HepG2 (cell line): ENCODE measurements around the gene MXD3. TPM values are rescaled to one million over a fixed set of nuclear protein-coding genes. Genes with fewer than 3 reads are reported as not detected.

Source experiments
- ATRX ChIP-seq: sonication (generic); formaldehyde crosslinking; IDR thresholded peaks from 2 replicates; pipeline ENCODE4 v1.4.0; 2020; ENCODE audit warnings: missing genetic modification reagents, borderline replicate concordance
- FIP1L1 ChIP-seq: fragments of 200-400 bp; formaldehyde crosslinking; IDR thresholded peaks from 2 replicates; pipeline ENCODE4 v1.6.1; 2018; ENCODE audit warnings: low read depth, mild to moderate bottlenecking, low read length, moderate library complexity, borderline replicate concordance; ENCODE audit not compliant: insufficient read depth
- JDP2 ChIP-seq: sonication (generic); formaldehyde crosslinking; IDR thresholded peaks from 2 replicates; pipeline ENCODE4 v1.8.1; 2022; ENCODE audit warnings: missing genetic modification reagents, borderline replicate concordance
- MATR3 ChIP-seq: sonication (generic); formaldehyde crosslinking; IDR thresholded peaks from 2 replicates; pipeline ENCODE4 v1.4.0; 2020; ENCODE audit warnings: missing genetic modification reagents
- MLX ChIP-seq: IDR thresholded peaks from 2 replicates; pipeline ENCODE4 v1.6.1; 2016
- PRMT3 ChIP-seq: sonication (generic); formaldehyde crosslinking; IDR thresholded peaks from 2 replicates; pipeline ENCODE4 v1.8.1; 2022; ENCODE audit warnings: low read depth, mild to moderate bottlenecking, moderate library complexity, missing genetic modification reagents, borderline replicate concordance
- REPIN1 ChIP-seq: sonication (generic); formaldehyde crosslinking; IDR thresholded peaks from 2 replicates; pipeline ENCODE4 v1.8.0; 2022; ENCODE audit warnings: missing genetic modification reagents, low read depth, mild to moderate bottlenecking, borderline replicate concordance
- TARDBP ChIP-seq: sonication (generic); formaldehyde crosslinking; IDR thresholded peaks from 2 replicates; pipeline ENCODE4 v1.8.0; 2022; ENCODE audit warnings: mild to moderate bottlenecking, missing genetic modification reagents
- UBTF ChIP-seq: sonication (generic); formaldehyde crosslinking; IDR thresholded peaks from 2 replicates; pipeline ENCODE4 v1.4.0; 2020; ENCODE audit warnings: mild to moderate bottlenecking, missing genetic modification reagents
- ZBTB25 ChIP-seq: IDR thresholded peaks from 2 replicates; pipeline ENCODE4 v1.6.1; 2018; ENCODE audit warnings: missing genetic modification reagents
- ZBTB43 ChIP-seq: sonication (generic); formaldehyde crosslinking; conservative IDR thresholded peaks from 2 replicates; pipeline ENCODE4 v1.4.0; 2020; ENCODE audit warnings: missing genetic modification reagents
- ZFP36 ChIP-seq: fragments of 150-350 bp; IDR thresholded peaks from 2 replicates; pipeline ENCODE4 v1.6.1; 2018; ENCODE audit warnings: borderline replicate concordance, low read length, low read depth; ENCODE audit not compliant: partially characterized antibody
- ZMAT5 ChIP-seq: sonication (generic); formaldehyde crosslinking; IDR thresholded peaks from 2 replicates; pipeline ENCODE4 v1.5.0; 2020; ENCODE audit warnings: mild to moderate bottlenecking, low read depth, missing genetic modification reagents, borderline replicate concordance
- ZNF224 ChIP-seq: sonication (generic); formaldehyde crosslinking; IDR thresholded peaks from 2 replicates; pipeline ENCODE4 v1.5.0; 2020; ENCODE audit warnings: mild to moderate bottlenecking, missing genetic modification reagents
- ZNF484 ChIP-seq: sonication (generic); formaldehyde crosslinking; IDR thresholded peaks from 2 replicates; pipeline ENCODE4 v1.5.1; 2020; ENCODE audit warnings: mild to moderate bottlenecking, low read depth, missing genetic modification reagents, borderline replicate concordance
- ZNF510 ChIP-seq: sonication (generic); formaldehyde crosslinking; IDR thresholded peaks from 2 replicates; pipeline ENCODE4 v1.4.0; 2020; ENCODE audit warnings: low read depth, mild to moderate bottlenecking, missing genetic modification reagents
- ZNF574 ChIP-seq: sonication (generic); formaldehyde crosslinking; IDR thresholded peaks from 2 replicates; pipeline ENCODE4 v1.4.0; 2020; ENCODE audit warnings: missing genetic modification reagents
- ZNF772 ChIP-seq: sonication (generic); formaldehyde crosslinking; IDR thresholded peaks from 2 replicates; pipeline ENCODE4 v1.5.0; 2020; ENCODE audit warnings: mild to moderate bottlenecking, missing genetic modification reagents
- polyA plus RNA-seq, 8 experiments: library from polyadenylated mRNA; depleted of rRNA in 3 of 8; stranded (reverse) in 7 of 8; unstranded in 1 of 8; fragments of >200 nt; fragmentation: Illumina TruSeq in 4 of 8; extraction: Trizol in 4 of 8; gene quantifications; 2 replicates each; pipeline versions ENCODE4 v1.2.1 to v1.2.3, GENCODE V29; 2011 to 2016; ENCODE audit warnings: low read depth in 4 of 8, missing spikeins in 1 of 8, mixed read lengths in 1 of 8; ENCODE audit not compliant: insufficient read depth in 1 of 8
- total RNA-seq, 5 experiments: library from RNA; depleted of rRNA; stranded (reverse); fragments of >200 nt; fragmentation: Illumina TruSeq; extraction: Trizol; gene quantifications; 2 replicates each; pipeline ENCODE4 v1.2.3, GENCODE V29; 2016; ENCODE audit warnings: low read depth in 1 of 5

The MXD3 gene
- total and polyA plus RNA-seq, 2 of the 13 experiments (the other 11 are each of a cell fraction or from before 2014, with no cell fraction given), result 10.5 to 12.8 TPM

- no peak for TF ChIP-seq ATRX (CRISPR knock-in tag)
- peak; percentile 42; the same call in 1 of the 2 replicates for TF ChIP-seq ZNF772 (CRISPR knock-in tag)
- 0 out of 2 replicates have a peak, but pooled peaks have one; percentile 32 for TF ChIP-seq ZBTB25 (CRISPR knock-in tag)
- no peak; the same call in 1 of the 2 replicates for TF ChIP-seq JDP2
- TF ChIP-seq REPIN1 (CRISPR knock-in tag), result no peak
- no peak for TF ChIP-seq ZFP36
- TF ChIP-seq PRMT3 (CRISPR knock-in tag), result 0 out of 2 replicates have a peak, but pooled peaks have one; percentile 77
- peak; percentile 71 for TF ChIP-seq TARDBP (CRISPR knock-in tag)
- peak; percentile 87 for TF ChIP-seq UBTF (CRISPR knock-in tag)
- TF ChIP-seq ZNF510 (CRISPR knock-in tag), result no peak
- peak; percentile 89 for TF ChIP-seq ZNF574 (CRISPR knock-in tag)
- no peak for TF ChIP-seq FIP1L1
- TF ChIP-seq ZNF224 (CRISPR knock-in tag), result no peak
- no peak for TF ChIP-seq ZMAT5 (CRISPR knock-in tag)
- peak; percentile 72; the same call in 1 of the 2 replicates for TF ChIP-seq ZBTB43 (CRISPR knock-in tag)
- TF ChIP-seq MLX, result peak; percentile 38; the same call in 1 of the 2 replicates
- no peak for TF ChIP-seq MATR3
- no peak for TF ChIP-seq ZNF484 (CRISPR knock-in tag)
Measured at GRCh38 chr5:177303121-177303924, 8.4 kb downstream of the MXD3 start, which contains the start of the genes PRELID1 and RAB24 (continued).
